ENCODE measurements around the gene TXNDC2.

TXNDC2 gene

GRCh38 chr18:9876212-9876866 is 9.4 kb upstream of the TXNDC2 start:
- no peak overlapping the region for H3K27ac ChIP-seq
- TF ChIP-seq ZFX (IDR thresholded peaks at IDR 0.05; ENCODE audit: borderline replicate concordance), result no peak
- TF ChIP-seq CTCF (IDR thresholded peaks at IDR 0.05), result no peak

- H3K27ac ChIP-seq, result no peak overlapping the region
- no peak for TF ChIP-seq ZFX (IDR thresholded peaks at IDR 0.05; ENCODE audit: borderline replicate concordance)
- TF ChIP-seq CTCF (IDR thresholded peaks at IDR 0.05), result no peak
Measured at GRCh38 chr18:9876867-9877654, 8.7 kb upstream of the TXNDC2 start.

GRCh38 chr18:9877655-9878014 is 8.1 kb upstream of the TXNDC2 start:
- H3K27ac ChIP-seq, result no peak overlapping the region
- no peak for TF ChIP-seq CTCF (IDR thresholded peaks at IDR 0.05)
- no peak for TF ChIP-seq ZFX (IDR thresholded peaks at IDR 0.05; ENCODE audit: borderline replicate concordance)

- H3K27ac ChIP-seq, result no peak overlapping the region
- TF ChIP-seq CTCF (IDR thresholded peaks at IDR 0.05), result no peak
- no peak for TF ChIP-seq ZFX (IDR thresholded peaks at IDR 0.05; ENCODE audit: borderline replicate concordance)
Measured at GRCh38 chr18:9878095-9878494, 7.7 kb upstream of the TXNDC2 start.

- no peak overlapping the region for H3K27ac ChIP-seq
- TF ChIP-seq ZFX (IDR thresholded peaks at IDR 0.05; ENCODE audit: borderline replicate concordance) (no peak), CTCF (IDR thresholded peaks at IDR 0.05) (no peak)
Measured at GRCh38 chr18:9878783-9879242, 7.0 kb upstream of the TXNDC2 start.

GRCh38 chr18:9884090-9884489 is 1.7 kb upstream of the TXNDC2 start:
- TF ChIP-seq CTCF (IDR thresholded peaks at IDR 0.05) (no peak), ZFX (IDR thresholded peaks at IDR 0.05; ENCODE audit: borderline replicate concordance) (no peak)
- no peak overlapping the region for H3K27ac ChIP-seq

- no peak overlapping the region for H3K27ac ChIP-seq
Measured at GRCh38 chr18:9884532-9885140, 1.1 kb upstream of the TXNDC2 start.

More at GRCh38 chr18:9884532-9885140, 1.1 kb upstream of the TXNDC2 start:
- TF ChIP-seq ZFX (IDR thresholded peaks at IDR 0.05; ENCODE audit: borderline replicate concordance) (no peak), CTCF (IDR thresholded peaks at IDR 0.05) (no peak)
